ENCODE results near the gene CENPO.

GRCh38 chr2:24855726-24856125 is 62.5 kb downstream of the CENPO start:
- TF ChIP-seq EZH2phosphoT487 (IDR thresholded peaks at IDR 0.05; ENCODE audit: low read depth): no peak
- no peak for TF ChIP-seq CTCF (IDR thresholded peaks at IDR 0.05; ENCODE audit: low read depth, low read length)

All from OCI-LY3 (cell line).